Measurements from ENCODE around the gene CENPF. TPM values are rescaled to one million over a fixed set of nuclear protein-coding genes. Genes with fewer than 3 reads are reported as not detected.
A peak's percentile ranks its signal among the peaks of the same experiment; 100 is the strongest.

The CENPF gene
- total and polyA plus RNA-seq, 12 donors: 0.15 to 8.7 (median 0.59) TPM

DNA sequence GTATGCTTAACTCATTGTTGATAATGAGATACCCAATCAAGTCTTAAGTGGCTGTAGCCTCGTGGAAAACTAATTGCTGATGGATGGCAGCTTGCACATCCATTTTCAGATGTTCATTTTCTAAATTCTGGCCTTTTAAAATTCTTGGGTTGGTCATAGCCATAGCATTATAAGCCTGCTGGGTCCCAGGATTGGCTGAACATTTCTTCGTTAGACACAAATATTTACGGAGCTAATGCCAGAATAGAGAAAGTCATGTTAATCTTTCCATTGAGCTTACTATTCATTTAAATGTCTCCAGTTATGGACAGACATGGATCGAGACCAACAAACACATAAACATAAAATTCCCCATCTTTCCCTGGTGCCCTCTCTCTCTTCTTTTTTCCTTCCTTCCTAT is 32.5 kb downstream of the CENPF start:
- no peak overlapping the region for H3K27ac ChIP-seq
- intact Hi-C loops (cut with DNase I): loop anchor here in 5 of 10 donors (5.0 to 10.0 kb wide), 3 partner anchors 421 to 889 kb away; no protein-coding TSS in a partner anchor
- H3K4me3 ChIP-seq: no peak overlapping the region
- ATAC-seq (no peak), DNase-seq (no peak)
- H3K27me3 ChIP-seq: no peaks in the 10 kb centered on the region
- H3K36me3 ChIP-seq: peaks cover 0 to 81% (median 0%) of the 10 kb centered on the region in 9 donors
- TF ChIP-seq, protein P1, sequence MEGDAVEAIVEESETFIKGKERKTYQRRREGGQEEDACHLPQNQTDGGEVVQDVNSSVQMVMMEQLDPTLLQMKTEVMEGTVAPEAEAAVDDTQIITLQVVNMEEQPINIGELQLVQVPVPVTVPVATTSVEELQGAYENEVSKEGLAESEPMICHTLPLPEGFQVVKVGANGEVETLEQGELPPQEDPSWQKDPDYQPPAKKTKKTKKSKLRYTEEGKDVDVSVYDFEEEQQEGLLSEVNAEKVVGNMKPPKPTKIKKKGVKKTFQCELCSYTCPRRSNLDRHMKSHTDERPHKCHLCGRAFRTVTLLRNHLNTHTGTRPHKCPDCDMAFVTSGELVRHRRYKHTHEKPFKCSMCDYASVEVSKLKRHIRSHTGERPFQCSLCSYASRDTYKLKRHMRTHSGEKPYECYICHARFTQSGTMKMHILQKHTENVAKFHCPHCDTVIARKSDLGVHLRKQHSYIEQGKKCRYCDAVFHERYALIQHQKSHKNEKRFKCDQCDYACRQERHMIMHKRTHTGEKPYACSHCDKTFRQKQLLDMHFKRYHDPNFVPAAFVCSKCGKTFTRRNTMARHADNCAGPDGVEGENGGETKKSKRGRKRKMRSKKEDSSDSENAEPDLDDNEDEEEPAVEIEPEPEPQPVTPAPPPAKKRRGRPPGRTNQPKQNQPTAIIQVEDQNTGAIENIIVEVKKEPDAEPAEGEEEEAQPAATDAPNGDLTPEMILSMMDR (IDR thresholded peaks at IDR 0.05): no peak
- WGBS, 2 donors: 87 to 91% methylated on average over 4 of the region's 4 CpGs
- no peaks in the 10 kb centered on the region for H3K9me3 ChIP-seq
- no peaks in the 10 kb centered on the region for H3K4me1 ChIP-seq

DNA sequence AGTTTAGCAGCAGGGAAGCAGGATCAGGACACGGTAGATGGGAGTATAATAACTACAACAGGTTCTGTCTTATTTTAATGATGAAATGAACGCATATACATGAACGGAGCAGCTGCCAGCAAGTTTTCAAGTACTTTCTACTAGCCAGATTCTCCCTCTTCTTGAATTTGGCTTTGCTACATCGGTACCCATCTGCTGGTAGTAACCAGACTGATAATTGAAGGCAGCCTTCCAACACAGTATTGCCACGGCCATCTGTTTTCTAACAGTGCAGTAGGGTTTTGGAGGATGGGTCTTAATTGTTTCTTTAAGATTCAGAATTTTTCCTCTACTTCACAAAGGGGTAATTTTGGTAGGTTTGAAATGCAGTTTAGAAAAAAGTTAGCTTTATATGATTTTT is 33.4 kb downstream of the CENPF start:
- Histone ChIP-seq H3K9me3 (no peaks in the 10 kb centered on the region), H3K27me3 (no peaks in the 10 kb centered on the region), H3K27ac (no peak overlapping the region), H3K4me3 (no peak overlapping the region), H3K36me3 (peaks cover 0 to 81% (median 0%) of the 10 kb centered on the region in 9 donors), H3K4me1 (no peaks in the 10 kb centered on the region)
- TF ChIP-seq, protein P1 (IDR thresholded peaks at IDR 0.05): no peak
- DNase-seq (no peak), ATAC-seq (no peak)
- WGBS, 2 donors: 88 to 91% methylated on average over 5 of the region's 5 CpGs
- intact Hi-C loops (cut with DNase I): loop anchor here in 5 of 10 donors (5.0 to 10.0 kb wide), 3 partner anchors 422 to 888 kb away; no protein-coding TSS in a partner anchor

DNA sequence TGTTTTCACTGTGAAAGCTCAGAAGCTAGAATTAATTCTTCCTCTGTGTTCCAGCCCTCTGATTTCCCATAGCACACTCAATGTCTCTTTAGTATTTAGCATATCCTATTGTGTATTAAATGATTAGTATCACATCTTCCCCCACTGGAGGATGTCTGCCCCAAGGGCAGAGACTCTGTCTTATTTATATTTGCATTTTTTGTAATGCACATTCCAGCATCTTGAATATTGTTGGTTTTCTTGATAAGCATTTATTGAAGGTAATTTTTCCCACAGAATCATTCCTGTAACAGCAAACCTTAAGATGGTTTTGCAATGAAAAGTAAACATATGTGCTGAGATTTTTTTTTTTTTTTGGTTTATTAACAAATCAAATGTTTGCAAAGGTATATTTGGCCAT is 34.1 kb downstream of the CENPF start:
- ATAC-seq: no peak
- TF ChIP-seq, protein P1 (IDR thresholded peaks at IDR 0.05): no peak
- intact Hi-C loops (cut with DNase I): loop anchor here in 5 of 10 donors (5.0 to 10.0 kb wide), 3 partner anchors 422 to 888 kb away; no protein-coding TSS in a partner anchor
- Histone ChIP-seq H3K27ac (no peak overlapping the region), H3K4me1 (no peaks in the 10 kb centered on the region), H3K36me3 (peaks cover 0 to 80% (median 0%) of the 10 kb centered on the region in 9 donors), H3K4me3 (no peak overlapping the region), H3K27me3 (no peaks in the 10 kb centered on the region), H3K9me3 (no peaks in the 10 kb centered on the region)
- no peak for DNase-seq

DNA sequence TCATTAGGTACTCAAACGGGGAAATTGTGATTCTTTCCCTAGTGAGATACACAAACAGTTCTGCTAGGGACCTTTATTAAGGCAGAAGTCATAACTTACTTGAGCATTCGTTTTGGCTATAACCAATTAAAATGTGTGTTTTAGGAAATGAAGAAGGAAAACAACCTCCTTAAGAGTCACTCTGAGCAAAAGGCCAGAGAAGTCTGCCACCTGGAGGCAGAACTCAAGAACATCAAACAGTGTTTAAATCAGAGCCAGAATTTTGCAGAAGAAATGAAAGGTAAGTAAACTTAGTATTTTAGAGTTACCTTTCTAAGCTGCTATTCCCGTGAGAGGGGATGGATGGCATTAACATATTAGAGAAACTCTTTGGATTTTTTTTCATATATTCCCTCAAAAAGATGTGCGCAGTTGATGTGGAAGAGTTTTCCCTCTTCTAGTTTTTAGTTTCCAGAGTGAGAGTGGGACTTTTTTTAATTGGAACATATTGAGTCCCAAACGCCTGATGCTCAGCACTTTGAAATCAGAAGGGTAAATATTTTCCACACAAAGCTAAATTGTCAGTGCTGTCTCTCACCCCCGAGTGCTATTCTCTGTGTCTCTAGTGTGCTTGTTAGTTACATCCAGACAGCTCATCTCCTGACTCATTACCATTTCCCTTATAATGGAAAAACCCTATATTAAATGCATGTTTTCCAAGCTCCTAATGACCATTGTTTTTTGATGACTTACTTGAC is 34.9 kb downstream of the CENPF start:
- peaks cover 0 to 80% (median 0%) of the 10 kb centered on the region in 9 donors for H3K36me3 ChIP-seq
- no peak for DNase-seq
- WGBS, 2 donors: 76 to 80% methylated on average over 6 of the region's 6 CpGs
- H3K4me3 ChIP-seq: no peak overlapping the region
- H3K27ac ChIP-seq: no peak overlapping the region
- TF ChIP-seq, protein P1 (IDR thresholded peaks at IDR 0.05): peak; percentile 20 to 76 (median 67)
- intact Hi-C loops (cut with DNase I): loop anchor here in 5 of 10 donors (5.0 to 10.0 kb wide), 3 partner anchors 423 to 887 kb away; no protein-coding TSS in a partner anchor
- ATAC-seq: peak in 1 of 8 donors; percentile 47
- H3K4me1 ChIP-seq: no peaks in the 10 kb centered on the region
- no peaks in the 10 kb centered on the region for H3K27me3 ChIP-seq
- H3K9me3 ChIP-seq: no peaks in the 10 kb centered on the region
